Measurements from ENCODE around the gene ALDH5A1.

Gene ALDH5A1

DNA sequence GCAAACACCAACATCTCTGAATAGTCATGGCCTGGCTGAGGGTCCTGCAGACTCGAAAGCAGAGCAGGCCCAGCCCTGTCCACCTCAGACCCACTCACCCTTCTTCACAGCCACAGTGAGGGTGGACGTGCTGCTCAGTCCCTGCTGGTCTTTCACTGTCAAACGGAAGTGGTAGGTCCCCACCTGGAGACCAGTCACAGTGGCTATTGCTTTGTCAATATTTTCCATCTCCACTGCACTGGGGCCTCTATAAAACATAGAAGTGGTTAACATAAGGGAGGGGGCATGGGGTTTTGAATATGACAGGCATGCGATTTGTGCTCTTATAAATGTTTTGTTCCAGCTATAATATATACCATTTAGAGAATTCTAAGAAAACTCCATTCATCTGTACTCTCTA, 73.9 kb downstream of the ALDH5A1 start:
- no peaks in the 10 kb centered on the region for H3K36me3 ChIP-seq (ENCODE audit: control insufficient read depth, insufficient read depth, low read length)
- H3K4me1 ChIP-seq (ENCODE audit: control insufficient read depth, low read depth, low read length), result peaks cover 2% of the 10 kb centered on the region
- no peak for DNase-seq

DNA sequence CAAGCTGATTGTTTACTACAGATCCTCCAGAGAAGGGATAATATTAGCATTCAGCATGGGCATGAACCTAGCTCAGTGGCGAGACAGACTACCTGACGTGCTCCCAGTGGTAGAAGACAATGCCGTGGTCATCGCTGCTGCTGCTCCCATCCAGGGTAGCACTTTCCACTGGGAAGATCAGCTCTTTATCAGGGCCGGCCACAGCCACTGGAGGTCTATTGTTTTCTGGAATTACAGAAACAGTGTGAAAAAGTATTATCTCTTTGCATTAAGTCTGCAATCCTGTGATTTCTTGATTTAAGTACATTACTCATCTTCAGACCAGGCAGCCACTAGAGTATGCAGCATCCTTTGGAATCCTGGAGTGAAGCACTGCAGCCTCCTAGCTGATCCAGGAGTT, 75.0 kb downstream of the ALDH5A1 start:
- Histone ChIP-seq H3K27me3 (ENCODE audit: insufficient read depth, low read length, poor library complexity) (no peaks in the 10 kb centered on the region), H3K18ac (ENCODE audit: low read length) (no peak overlapping the region), H3K23ac (ENCODE audit: low read length) (no peak overlapping the region), H3K9ac (ENCODE audit: low read length) (no peak overlapping the region), H2BK120ac (ENCODE audit: low read depth, low read length) (no peak overlapping the region), H4K5ac (ENCODE audit: low read length) (no peak overlapping the region), H3K79me1 (ENCODE audit: low read length) (no peaks in the 10 kb centered on the region), H3K56ac (ENCODE audit: low read length) (no peak overlapping the region), H2AK5ac (ENCODE audit: low read length) (no peak overlapping the region), H2BK5ac (ENCODE audit: low read length) (no peak overlapping the region), H3K4me1 (ENCODE audit: control insufficient read depth, low read depth, low read length) (peaks cover 2% of the 10 kb centered on the region), H3K4me2 (ENCODE audit: low read length) (no peak overlapping the region), H3K27ac (ENCODE audit: low read depth, low read length) (no peak overlapping the region), H4K8ac (ENCODE audit: low read depth, low read length) (no peak overlapping the region), H3K4me3 (ENCODE audit: low read length) (no peak overlapping the region), H3K36me3 (ENCODE audit: control insufficient read depth, insufficient read depth, low read length) (no peaks in the 10 kb centered on the region), H3K4ac (ENCODE audit: low read depth, low read length) (no peak overlapping the region), H3K79me2 (ENCODE audit: control insufficient read depth, insufficient read depth, low read length) (no peaks in the 10 kb centered on the region), H2BK15ac (replicated peaks; ENCODE audit: low read depth) (no peak overlapping the region)
- no CpG with 5 or more reads among the region's 5 CpGs for WGBS (ENCODE audit: extremely low coverage, insufficient coverage, low lambda C conversion rate)
- peak; percentile 65 for DNase-seq

More for the DNA sequence above, 73.9 kb downstream of the ALDH5A1 start:
- Histone ChIP-seq H3K4me3 (ENCODE audit: low read length) (no peak overlapping the region), H3K4ac (ENCODE audit: low read depth, low read length) (no peak overlapping the region), H3K27me3 (ENCODE audit: insufficient read depth, low read length, poor library complexity) (no peaks in the 10 kb centered on the region), H3K79me2 (ENCODE audit: control insufficient read depth, insufficient read depth, low read length) (no peaks in the 10 kb centered on the region), H3K23ac (ENCODE audit: low read length) (no peak overlapping the region), H3K27ac (ENCODE audit: low read depth, low read length) (no peak overlapping the region), H2BK120ac (ENCODE audit: low read depth, low read length) (no peak overlapping the region), H2AK5ac (ENCODE audit: low read length) (no peak overlapping the region), H4K5ac (ENCODE audit: low read length) (no peak overlapping the region), H3K79me1 (ENCODE audit: low read length) (no peaks in the 10 kb centered on the region), H4K8ac (ENCODE audit: low read depth, low read length) (no peak overlapping the region), H3K4me2 (ENCODE audit: low read length) (no peak overlapping the region), H2BK5ac (ENCODE audit: low read length) (no peak overlapping the region), H2BK15ac (replicated peaks; ENCODE audit: low read depth) (no peak overlapping the region), H3K9ac (ENCODE audit: low read length) (no peak overlapping the region), H3K18ac (ENCODE audit: low read length) (no peak overlapping the region), H3K56ac (ENCODE audit: low read length) (no peak overlapping the region)
- WGBS (ENCODE audit: extremely low coverage, insufficient coverage, low lambda C conversion rate), result no CpG with 5 or more reads among the region's 4 CpGs

DNA sequence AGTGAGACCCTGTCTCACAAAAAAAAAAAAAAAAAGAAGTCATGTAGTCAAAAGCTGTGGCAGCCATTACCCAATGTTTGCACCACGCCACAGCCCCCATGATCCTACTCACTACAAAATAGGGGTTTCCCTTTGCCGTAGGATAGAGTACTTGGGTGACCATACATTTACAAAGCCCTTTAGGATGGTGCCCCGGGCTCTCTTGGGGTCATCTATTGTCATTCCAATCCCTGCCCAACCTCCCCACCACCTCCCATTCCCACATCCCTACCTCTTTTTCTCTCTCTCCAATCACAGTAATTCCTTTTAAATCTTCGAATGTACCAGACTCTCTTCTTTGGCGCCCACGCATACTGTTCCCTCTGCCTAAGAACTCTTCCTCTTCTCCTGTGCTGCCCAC, 76.6 kb downstream of the ALDH5A1 start:
- H3K18ac ChIP-seq (ENCODE audit: low read length), result no peak overlapping the region
- H3K9ac ChIP-seq (ENCODE audit: low read length), result no peak overlapping the region
- DNase-seq, result no peak
- H3K79me1 ChIP-seq (ENCODE audit: low read length), result no peaks in the 10 kb centered on the region
- H3K56ac ChIP-seq (ENCODE audit: low read length), result no peak overlapping the region
- no peak overlapping the region for H4K8ac ChIP-seq (ENCODE audit: low read depth, low read length)
- no peak overlapping the region for H4K5ac ChIP-seq (ENCODE audit: low read length)
- no peaks in the 10 kb centered on the region for H3K36me3 ChIP-seq (ENCODE audit: control insufficient read depth, insufficient read depth, low read length)
- no peaks in the 10 kb centered on the region for H3K79me2 ChIP-seq (ENCODE audit: control insufficient read depth, insufficient read depth, low read length)
- no peak overlapping the region for H2BK120ac ChIP-seq (ENCODE audit: low read depth, low read length)
- H3K4ac ChIP-seq (ENCODE audit: low read depth, low read length), result no peak overlapping the region
- no peak overlapping the region for H3K27ac ChIP-seq (ENCODE audit: low read depth, low read length)
- no peak overlapping the region for H2BK5ac ChIP-seq (ENCODE audit: low read length)
- H3K27me3 ChIP-seq (ENCODE audit: insufficient read depth, low read length, poor library complexity), result no peaks in the 10 kb centered on the region
- WGBS (ENCODE audit: extremely low coverage, insufficient coverage, low lambda C conversion rate), result 100% methylated on average over 2 of the region's 6 CpGs
- no peak overlapping the region for H2BK15ac ChIP-seq (replicated peaks; ENCODE audit: low read depth)
- no peak overlapping the region for H3K23ac ChIP-seq (ENCODE audit: low read length)
- no peak overlapping the region for H3K4me3 ChIP-seq (ENCODE audit: low read length)
- peaks cover 2% of the 10 kb centered on the region for H3K4me1 ChIP-seq (ENCODE audit: control insufficient read depth, low read depth, low read length)
- H2AK5ac ChIP-seq (ENCODE audit: low read length), result no peak overlapping the region
- no peak overlapping the region for H3K4me2 ChIP-seq (ENCODE audit: low read length)

DNA sequence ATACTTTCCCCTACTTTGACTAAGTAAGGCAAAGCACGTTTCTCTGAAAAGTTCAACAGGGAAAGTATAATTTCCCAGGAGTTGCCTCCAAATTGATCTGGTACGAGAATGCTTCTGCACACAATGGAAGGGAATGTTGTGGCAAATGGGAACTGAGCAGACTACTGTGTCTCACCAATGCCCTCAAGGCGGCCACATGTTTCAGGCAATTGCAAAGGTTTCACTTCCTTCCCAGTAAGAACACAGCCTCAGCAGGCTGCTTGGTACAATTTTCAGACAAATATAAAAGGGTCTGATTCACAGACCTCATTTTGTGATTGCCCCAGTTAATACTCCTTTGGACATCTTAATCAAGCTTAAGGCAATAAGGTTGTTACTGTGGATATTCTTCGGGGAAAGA, 80.0 kb downstream of the ALDH5A1 start:
- Histone ChIP-seq H3K9ac (ENCODE audit: low read length) (no peak overlapping the region), H3K4ac (ENCODE audit: low read depth, low read length) (no peak overlapping the region), H4K8ac (ENCODE audit: low read depth, low read length) (no peak overlapping the region), H3K27ac (ENCODE audit: low read depth, low read length) (no peak overlapping the region), H3K56ac (ENCODE audit: low read length) (no peak overlapping the region), H3K18ac (ENCODE audit: low read length) (no peak overlapping the region), H3K4me1 (ENCODE audit: control insufficient read depth, low read depth, low read length) (no peaks in the 10 kb centered on the region), H3K79me2 (ENCODE audit: control insufficient read depth, insufficient read depth, low read length) (no peaks in the 10 kb centered on the region), H3K4me2 (ENCODE audit: low read length) (no peak overlapping the region), H3K27me3 (ENCODE audit: insufficient read depth, low read length, poor library complexity) (no peaks in the 10 kb centered on the region), H2BK120ac (ENCODE audit: low read depth, low read length) (no peak overlapping the region), H2BK15ac (replicated peaks; ENCODE audit: low read depth) (no peak overlapping the region), H2AK5ac (ENCODE audit: low read length) (no peak overlapping the region), H3K4me3 (ENCODE audit: low read length) (no peak overlapping the region), H3K79me1 (ENCODE audit: low read length) (no peaks in the 10 kb centered on the region), H4K5ac (ENCODE audit: low read length) (no peak overlapping the region), H3K36me3 (ENCODE audit: control insufficient read depth, insufficient read depth, low read length) (no peaks in the 10 kb centered on the region), H2BK5ac (ENCODE audit: low read length) (no peak overlapping the region), H3K23ac (ENCODE audit: low read length) (no peak overlapping the region)
- no CpG with 5 or more reads among the region's 4 CpGs for WGBS (ENCODE audit: extremely low coverage, insufficient coverage, low lambda C conversion rate)
- peak; percentile 76 for DNase-seq

DNA sequence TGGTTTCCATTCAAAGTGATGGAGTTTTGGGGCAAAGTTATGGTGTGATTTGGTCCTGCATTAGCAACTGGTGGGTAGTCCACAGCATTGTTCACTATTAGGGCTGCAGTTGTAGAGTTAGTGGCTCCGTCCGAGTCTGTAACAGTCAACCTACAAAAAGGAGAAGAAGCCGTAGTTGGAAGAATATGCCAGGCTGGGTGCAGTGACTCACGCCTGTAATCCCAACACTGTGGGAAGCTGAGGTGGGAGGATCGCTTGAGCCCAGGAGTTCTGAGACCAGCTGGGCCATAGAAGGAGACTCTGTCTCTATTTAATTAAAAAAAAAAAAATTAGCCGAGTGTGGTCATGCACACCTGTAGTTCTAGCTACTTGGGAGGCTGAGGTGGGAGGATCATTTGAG, 81.7 kb downstream of the ALDH5A1 start:
- no CpG with 5 or more reads among the region's 6 CpGs for WGBS (ENCODE audit: extremely low coverage, insufficient coverage, low lambda C conversion rate)
- H3K23ac ChIP-seq (ENCODE audit: low read length), result no peak overlapping the region

GRCh38 chr6:24581084-24581669, 86.4 kb downstream of the ALDH5A1 start:
- Histone ChIP-seq H3K23ac (ENCODE audit: low read length) (no peak overlapping the region), H2BK5ac (ENCODE audit: low read length) (no peak overlapping the region), H4K5ac (ENCODE audit: low read length) (no peak overlapping the region), H3K9ac (ENCODE audit: low read length) (no peak overlapping the region), H4K8ac (ENCODE audit: low read depth, low read length) (no peak overlapping the region), H2BK15ac (replicated peaks; ENCODE audit: low read depth) (no peak overlapping the region), H3K4ac (ENCODE audit: low read depth, low read length) (no peak overlapping the region), H3K4me1 (ENCODE audit: control insufficient read depth, low read depth, low read length) (no peaks in the 10 kb centered on the region), H3K79me2 (ENCODE audit: control insufficient read depth, insufficient read depth, low read length) (no peaks in the 10 kb centered on the region), H2AK5ac (ENCODE audit: low read length) (no peak overlapping the region), H3K56ac (ENCODE audit: low read length) (no peak overlapping the region), H3K4me3 (ENCODE audit: low read length) (no peak overlapping the region), H3K27me3 (ENCODE audit: insufficient read depth, low read length, poor library complexity) (no peaks in the 10 kb centered on the region), H2BK120ac (ENCODE audit: low read depth, low read length) (no peak overlapping the region), H3K36me3 (ENCODE audit: control insufficient read depth, insufficient read depth, low read length) (no peaks in the 10 kb centered on the region), H3K18ac (ENCODE audit: low read length) (no peak overlapping the region), H3K4me2 (ENCODE audit: low read length) (no peak overlapping the region), H3K27ac (ENCODE audit: low read depth, low read length) (no peak overlapping the region), H3K79me1 (ENCODE audit: low read length) (no peaks in the 10 kb centered on the region)
- no CpG with 5 or more reads among the region's 7 CpGs for WGBS (ENCODE audit: extremely low coverage, insufficient coverage, low lambda C conversion rate)
- peak; percentile 82 for DNase-seq

More for the DNA sequence above, 81.7 kb downstream of the ALDH5A1 start:
- H3K9ac ChIP-seq (ENCODE audit: low read length), result no peak overlapping the region
- H3K4me1 ChIP-seq (ENCODE audit: control insufficient read depth, low read depth, low read length), result no peaks in the 10 kb centered on the region
- H4K8ac ChIP-seq (ENCODE audit: low read depth, low read length), result no peak overlapping the region
- no peak overlapping the region for H3K56ac ChIP-seq (ENCODE audit: low read length)
- no peak overlapping the region for H3K4me2 ChIP-seq (ENCODE audit: low read length)
- H2AK5ac ChIP-seq (ENCODE audit: low read length), result no peak overlapping the region
- no peaks in the 10 kb centered on the region for H3K27me3 ChIP-seq (ENCODE audit: insufficient read depth, low read length, poor library complexity)
- H2BK5ac ChIP-seq (ENCODE audit: low read length), result no peak overlapping the region
- no peaks in the 10 kb centered on the region for H3K36me3 ChIP-seq (ENCODE audit: control insufficient read depth, insufficient read depth, low read length)
- no peaks in the 10 kb centered on the region for H3K79me1 ChIP-seq (ENCODE audit: low read length)
- no peak overlapping the region for H3K27ac ChIP-seq (ENCODE audit: low read depth, low read length)
- no peak overlapping the region for H4K5ac ChIP-seq (ENCODE audit: low read length)
- no peak overlapping the region for H2BK15ac ChIP-seq (replicated peaks; ENCODE audit: low read depth)
- no peak for DNase-seq
- no peak overlapping the region for H3K18ac ChIP-seq (ENCODE audit: low read length)
- H3K4me3 ChIP-seq (ENCODE audit: low read length), result no peak overlapping the region
- H3K4ac ChIP-seq (ENCODE audit: low read depth, low read length), result no peak overlapping the region
- no peaks in the 10 kb centered on the region for H3K79me2 ChIP-seq (ENCODE audit: control insufficient read depth, insufficient read depth, low read length)
- H2BK120ac ChIP-seq (ENCODE audit: low read depth, low read length), result no peak overlapping the region

Data from mesendoderm (in vitro differentiated cells).